ENCODE data around the gene MMP26. TPM values are rescaled to one million over a fixed set of nuclear protein-coding genes. Genes with fewer than 3 reads are reported as not detected.

MMP26 gene
- not detected for polyA plus RNA-seq (2013)

GRCh38 chr11:4704054-4704789 lies at the start of gene MMP26:
TSS of gene MMP26 (plus strand) at chr11:4704784.
- peak in 1 of 3 donors; percentile 3 for DNase-seq
- ChIA-PET CTCF (no interaction called here), POLR2A (no interaction called here)
- Histone ChIP-seq H3K9me3 (ENCODE audit: control extremely low read depth in 1 of 5, control insufficient read depth in 4 of 5, insufficient read depth in 2 of 5, low read depth in 1 of 5, low read length in 4 of 5) (no peaks in the 10 kb centered on the region), H3K4me3 (ENCODE audit: control insufficient read depth in 1 of 7, extremely low read depth in 1 of 7, insufficient read depth in 4 of 7, low read depth in 2 of 7, low read length in 6 of 7) (no peak within 1 kb of the TSS), H3K27ac (ENCODE audit: insufficient read depth in 1 of 2, low read depth in 1 of 2, low read length in 2 of 2, poor library complexity in 1 of 2, severe bottlenecking in 2 of 2) (no peak within 1 kb of the TSS), H3K4me1 (ENCODE audit: control extremely low read depth in 1 of 4, control insufficient read depth in 4 of 4, insufficient read depth in 4 of 4, low read length in 3 of 4) (no peaks in the 10 kb centered on the region), H3K36me3 (ENCODE audit: control insufficient read depth in 4 of 4, insufficient read depth in 4 of 4, low read length in 3 of 4) (no peaks in the 10 kb centered on the region), H3K27me3 (replicated peaks in 2 of 5; ENCODE audit: control insufficient read depth in 4 of 5, insufficient read depth in 5 of 5, low read length in 4 of 5) (no peaks in the 10 kb centered on the region)
- WGBS (ENCODE audit: insufficient coverage) = 84% methylated on average over 5 of the region's 5 CpGs

DNA sequence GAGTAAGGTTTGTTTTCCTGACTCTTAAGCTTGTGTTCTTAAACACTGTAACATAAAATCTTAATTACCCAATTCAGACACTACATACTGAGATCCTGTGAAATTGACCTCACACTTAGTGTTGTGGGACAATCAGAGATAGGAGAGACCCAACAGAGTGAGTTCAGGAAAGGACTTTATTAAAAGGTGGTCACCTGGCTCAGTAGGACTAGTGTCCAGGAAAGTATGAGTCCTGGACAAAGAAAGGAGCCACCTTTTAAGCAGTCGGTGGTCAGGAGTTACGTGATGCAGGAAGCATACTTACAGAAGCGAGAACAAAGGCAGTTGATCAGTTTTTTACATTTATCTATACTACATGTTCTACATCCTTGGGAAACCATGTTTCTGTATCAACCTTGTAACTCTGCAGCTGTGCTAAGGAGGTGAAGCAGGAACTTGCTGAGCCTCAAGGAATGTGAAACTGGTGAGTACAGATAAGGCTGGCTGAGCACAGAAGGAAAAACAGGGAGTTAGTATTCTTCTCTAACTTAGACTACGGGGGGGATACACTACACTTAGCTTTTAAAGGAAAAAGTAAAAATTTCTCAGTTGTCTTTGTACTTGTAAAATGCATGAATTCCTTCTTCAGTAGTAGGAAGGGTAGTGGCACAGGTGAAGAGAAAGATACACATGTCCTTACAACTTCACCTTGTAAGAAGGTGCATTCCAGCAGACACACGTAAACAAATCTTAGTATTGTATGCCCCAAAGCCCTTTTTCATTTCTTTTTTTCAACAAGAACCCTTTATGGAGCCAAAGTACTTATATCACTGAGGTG lies 45.7 kb upstream of the MMP26 start:
- CTCF ChIA-PET = interaction anchor here (2.1 kb wide), 1 partner anchor 22 kb away, joined by 5 read pairs; the partner anchor contains the start of gene OR51D1
- WGBS (ENCODE audit: insufficient coverage) = no CpG with 5 or more reads among the region's 5 CpGs
- Histone ChIP-seq H3K4me1 (ENCODE audit: control extremely low read depth in 1 of 4, control insufficient read depth in 4 of 4, insufficient read depth in 4 of 4, low read length in 3 of 4) (peaks cover 0 to 4% (median 0%) of the 10 kb centered on the region in 4 experiments), H3K27ac (ENCODE audit: insufficient read depth in 1 of 2, low read depth in 1 of 2, low read length in 2 of 2, poor library complexity in 1 of 2, severe bottlenecking in 2 of 2) (peak overlapping the region in 1 of 2 experiments; percentile 25), H3K4me3 (ENCODE audit: control insufficient read depth in 1 of 7, extremely low read depth in 1 of 7, insufficient read depth in 4 of 7, low read depth in 2 of 7, low read length in 6 of 7) (no peak overlapping the region), H3K36me3 (ENCODE audit: control insufficient read depth in 4 of 4, insufficient read depth in 4 of 4, low read length in 3 of 4) (no peaks in the 10 kb centered on the region), H3K27me3 (replicated peaks in 2 of 5; ENCODE audit: control insufficient read depth in 4 of 5, insufficient read depth in 5 of 5, low read length in 4 of 5) (no peaks in the 10 kb centered on the region), H3K9me3 (ENCODE audit: control extremely low read depth in 1 of 5, control insufficient read depth in 4 of 5, insufficient read depth in 2 of 5, low read depth in 1 of 5, low read length in 4 of 5) (no peaks in the 10 kb centered on the region)
- POLR2A ChIA-PET = no interaction called here
- DNase-seq = peak; percentile 4 to 75 (median 31)

DNA sequence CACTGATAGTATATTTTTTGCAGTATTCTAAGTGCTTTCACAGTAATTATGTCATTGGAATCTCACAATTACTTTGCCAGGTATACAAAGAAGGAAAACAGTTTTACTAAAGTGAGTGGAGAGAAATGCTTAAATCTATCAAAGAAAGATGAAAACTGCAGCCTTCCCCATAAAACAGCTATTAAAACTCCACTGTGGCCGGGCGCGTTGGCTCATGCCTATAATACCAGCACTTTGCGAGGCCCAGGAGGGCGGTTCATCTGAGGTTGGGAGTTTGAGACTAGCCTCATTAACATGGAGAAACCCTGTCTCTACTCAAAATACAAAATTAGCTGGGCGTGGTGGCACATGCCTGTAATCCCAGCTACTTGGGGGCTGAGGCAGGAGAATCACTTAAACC lies 41.7 kb upstream of the MMP26 start:
- Histone ChIP-seq H3K27ac (ENCODE audit: insufficient read depth in 1 of 2, low read depth in 1 of 2, low read length in 2 of 2, poor library complexity in 1 of 2, severe bottlenecking in 2 of 2) (no peak overlapping the region), H3K36me3 (ENCODE audit: control insufficient read depth in 4 of 4, insufficient read depth in 4 of 4, low read length in 3 of 4) (no peaks in the 10 kb centered on the region), H3K9me3 (ENCODE audit: control extremely low read depth in 1 of 5, control insufficient read depth in 4 of 5, insufficient read depth in 2 of 5, low read depth in 1 of 5, low read length in 4 of 5) (no peaks in the 10 kb centered on the region), H3K4me3 (ENCODE audit: control insufficient read depth in 1 of 7, extremely low read depth in 1 of 7, insufficient read depth in 4 of 7, low read depth in 2 of 7, low read length in 6 of 7) (no peak overlapping the region), H3K4me1 (ENCODE audit: control extremely low read depth in 1 of 4, control insufficient read depth in 4 of 4, insufficient read depth in 4 of 4, low read length in 3 of 4) (peaks cover 0 to 4% (median 0%) of the 10 kb centered on the region in 4 experiments), H3K27me3 (replicated peaks in 2 of 5; ENCODE audit: control insufficient read depth in 4 of 5, insufficient read depth in 5 of 5, low read length in 4 of 5) (no peaks in the 10 kb centered on the region)
- WGBS (ENCODE audit: insufficient coverage) = 93% methylated on average over 5 of the region's 6 CpGs
- POLR2A ChIA-PET = no interaction called here
- no peak for DNase-seq
- CTCF ChIA-PET = no interaction called here

- no peaks in the 10 kb centered on the region for H3K36me3 ChIP-seq (ENCODE audit: control insufficient read depth in 4 of 4, insufficient read depth in 4 of 4, low read length in 3 of 4)
- CTCF ChIA-PET = no interaction called here
Observed at GRCh38 chr11:4664183-4664582, 40.4 kb upstream of the MMP26 start.

DNA sequence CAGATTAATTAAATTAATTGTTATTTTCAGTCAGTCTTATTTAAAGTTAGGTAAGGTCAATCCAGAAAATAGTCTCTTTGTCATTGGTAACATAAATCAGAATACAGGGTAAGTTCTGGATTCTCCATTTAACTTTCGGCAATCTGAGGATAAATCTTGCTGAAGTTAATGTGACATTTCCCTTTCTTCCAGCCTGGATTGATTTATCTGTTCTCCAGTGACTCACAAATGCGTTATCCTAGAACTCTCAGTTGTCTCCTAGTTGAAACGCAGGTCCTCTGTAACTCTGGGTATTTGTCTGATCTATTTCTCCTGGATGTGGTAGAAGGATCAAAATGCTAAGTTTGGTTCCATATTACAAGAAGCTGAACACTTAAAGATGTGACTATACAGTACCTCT lies 39.8 kb upstream of the MMP26 start:
- no peak for DNase-seq
- Histone ChIP-seq H3K9me3 (ENCODE audit: control extremely low read depth in 1 of 5, control insufficient read depth in 4 of 5, insufficient read depth in 2 of 5, low read depth in 1 of 5, low read length in 4 of 5) (no peaks in the 10 kb centered on the region), H3K4me3 (ENCODE audit: control insufficient read depth in 1 of 7, extremely low read depth in 1 of 7, insufficient read depth in 4 of 7, low read depth in 2 of 7, low read length in 6 of 7) (no peak overlapping the region), H3K4me1 (ENCODE audit: control extremely low read depth in 1 of 4, control insufficient read depth in 4 of 4, insufficient read depth in 4 of 4, low read length in 3 of 4) (no peaks in the 10 kb centered on the region), H3K27ac (ENCODE audit: insufficient read depth in 1 of 2, low read depth in 1 of 2, low read length in 2 of 2, poor library complexity in 1 of 2, severe bottlenecking in 2 of 2) (no peak overlapping the region), H3K36me3 (ENCODE audit: control insufficient read depth in 4 of 4, insufficient read depth in 4 of 4, low read length in 3 of 4) (no peaks in the 10 kb centered on the region), H3K27me3 (replicated peaks in 2 of 5; ENCODE audit: control insufficient read depth in 4 of 5, insufficient read depth in 5 of 5, low read length in 4 of 5) (no peaks in the 10 kb centered on the region)
- CTCF ChIA-PET = no interaction called here
- 89% methylated on average over 2 of the region's 3 CpGs for WGBS (ENCODE audit: insufficient coverage)
- POLR2A ChIA-PET = no interaction called here

More at GRCh38 chr11:4664183-4664582, 40.4 kb upstream of the MMP26 start:
- Histone ChIP-seq H3K4me3 (ENCODE audit: control insufficient read depth in 1 of 7, extremely low read depth in 1 of 7, insufficient read depth in 4 of 7, low read depth in 2 of 7, low read length in 6 of 7) (no peak overlapping the region), H3K27me3 (replicated peaks in 2 of 5; ENCODE audit: control insufficient read depth in 4 of 5, insufficient read depth in 5 of 5, low read length in 4 of 5) (no peaks in the 10 kb centered on the region), H3K27ac (ENCODE audit: insufficient read depth in 1 of 2, low read depth in 1 of 2, low read length in 2 of 2, poor library complexity in 1 of 2, severe bottlenecking in 2 of 2) (no peak overlapping the region), H3K4me1 (ENCODE audit: control extremely low read depth in 1 of 4, control insufficient read depth in 4 of 4, insufficient read depth in 4 of 4, low read length in 3 of 4) (no peaks in the 10 kb centered on the region), H3K9me3 (ENCODE audit: control extremely low read depth in 1 of 5, control insufficient read depth in 4 of 5, insufficient read depth in 2 of 5, low read depth in 1 of 5, low read length in 4 of 5) (no peaks in the 10 kb centered on the region)
- POLR2A ChIA-PET = no interaction called here
- DNase-seq = no peak
- 100% methylated on average over 1 of the region's 3 CpGs for WGBS (ENCODE audit: insufficient coverage)

DNA sequence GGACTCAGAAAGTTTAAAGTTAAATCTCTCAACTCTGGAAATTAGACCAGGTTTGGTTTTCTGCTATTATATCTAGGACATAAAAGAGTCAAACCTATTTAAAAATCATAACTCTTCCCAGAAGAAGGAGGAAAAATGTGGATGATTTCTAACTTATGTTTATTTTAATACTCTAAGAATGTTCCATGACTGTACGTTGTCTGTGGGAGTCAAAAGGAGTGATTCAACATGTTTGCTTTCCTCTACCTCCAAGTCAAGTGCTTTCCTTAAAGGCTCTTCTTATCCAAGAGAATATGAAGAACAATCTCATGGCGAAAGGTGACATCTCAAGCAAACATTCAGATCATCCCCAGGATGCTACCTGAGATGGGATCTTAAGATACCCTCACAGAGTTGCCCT lies 39.2 kb upstream of the MMP26 start:
- H3K36me3 ChIP-seq (ENCODE audit: control insufficient read depth in 4 of 4, insufficient read depth in 4 of 4, low read length in 3 of 4) = no peaks in the 10 kb centered on the region
- 89% methylated on average over 1 of the region's 2 CpGs for WGBS (ENCODE audit: insufficient coverage)
- ChIA-PET CTCF (no interaction called here), POLR2A (no interaction called here)
- H3K27ac ChIP-seq (ENCODE audit: insufficient read depth in 1 of 2, low read depth in 1 of 2, low read length in 2 of 2, poor library complexity in 1 of 2, severe bottlenecking in 2 of 2) = no peak overlapping the region
- H3K4me1 ChIP-seq (ENCODE audit: control extremely low read depth in 1 of 4, control insufficient read depth in 4 of 4, insufficient read depth in 4 of 4, low read length in 3 of 4) = no peaks in the 10 kb centered on the region
- no peaks in the 10 kb centered on the region for H3K9me3 ChIP-seq (ENCODE audit: control extremely low read depth in 1 of 5, control insufficient read depth in 4 of 5, insufficient read depth in 2 of 5, low read depth in 1 of 5, low read length in 4 of 5)
- DNase-seq = no peak
- no peaks in the 10 kb centered on the region for H3K27me3 ChIP-seq (replicated peaks in 2 of 5; ENCODE audit: control insufficient read depth in 4 of 5, insufficient read depth in 5 of 5, low read length in 4 of 5)
- H3K4me3 ChIP-seq (ENCODE audit: control insufficient read depth in 1 of 7, extremely low read depth in 1 of 7, insufficient read depth in 4 of 7, low read depth in 2 of 7, low read length in 6 of 7) = no peak overlapping the region

GRCh38 chr11:4671741-4672140 lies 32.8 kb upstream of the MMP26 start:
- ChIA-PET CTCF (no interaction called here), POLR2A (no interaction called here)
- no peaks in the 10 kb centered on the region for H3K36me3 ChIP-seq (ENCODE audit: control insufficient read depth in 4 of 4, insufficient read depth in 4 of 4, low read length in 3 of 4)
- DNase-seq = no peak
- 100% methylated on average over 1 of the region's 2 CpGs for WGBS (ENCODE audit: insufficient coverage)
- no peaks in the 10 kb centered on the region for H3K4me1 ChIP-seq (ENCODE audit: control extremely low read depth in 1 of 4, control insufficient read depth in 4 of 4, insufficient read depth in 4 of 4, low read length in 3 of 4)
- no peaks in the 10 kb centered on the region for H3K9me3 ChIP-seq (ENCODE audit: control extremely low read depth in 1 of 5, control insufficient read depth in 4 of 5, insufficient read depth in 2 of 5, low read depth in 1 of 5, low read length in 4 of 5)
- H3K4me3 ChIP-seq (ENCODE audit: control insufficient read depth in 1 of 7, extremely low read depth in 1 of 7, insufficient read depth in 4 of 7, low read depth in 2 of 7, low read length in 6 of 7) = no peak overlapping the region
- H3K27me3 ChIP-seq (replicated peaks in 2 of 5; ENCODE audit: control insufficient read depth in 4 of 5, insufficient read depth in 5 of 5, low read length in 4 of 5) = peaks cover 0 to 1% (median 0%) of the 10 kb centered on the region in 5 experiments
- no peak overlapping the region for H3K27ac ChIP-seq (ENCODE audit: insufficient read depth in 1 of 2, low read depth in 1 of 2, low read length in 2 of 2, poor library complexity in 1 of 2, severe bottlenecking in 2 of 2)

Data from common myeloid progenitor, CD34-positive (primary cell).